ENCODE results near the gene TMEM25. TPM values are rescaled to one million over a fixed set of nuclear protein-coding genes. Genes with fewer than 3 reads are reported as not detected.

Gene TMEM25
- polyA plus RNA-seq, 5 donors, result 19.2 to 26.2 (median 25.4) TPM

DNA sequence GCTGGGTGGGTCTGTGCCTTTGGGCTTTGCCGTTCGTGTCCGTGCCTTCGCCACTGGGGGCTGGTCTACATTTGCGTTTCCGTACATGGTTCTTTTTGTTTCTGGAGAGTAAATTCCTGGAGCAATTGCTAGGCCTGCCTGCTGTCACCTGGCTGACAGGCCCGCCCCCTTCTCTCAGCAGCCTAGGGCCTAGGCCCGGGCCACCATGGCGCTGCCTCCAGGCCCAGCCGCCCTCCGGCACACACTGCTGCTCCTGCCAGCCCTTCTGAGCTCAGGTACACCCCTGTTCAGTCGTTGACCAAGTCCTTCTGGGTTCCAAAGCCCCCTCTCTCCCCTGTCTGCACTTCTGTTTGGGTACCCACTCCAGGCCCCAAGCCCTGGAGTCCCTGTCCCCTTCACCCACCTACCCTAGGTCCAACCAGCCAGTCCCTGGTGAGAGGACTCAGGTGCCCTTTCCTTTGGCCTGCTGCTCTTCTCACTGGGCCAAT lies 649 bp downstream of the TMEM25 start:
- no peak for DNase-seq

GRCh38 chr11:118532091-118532490 lies 1.1 kb downstream of the TMEM25 start:
- DNase-seq, result no peak

DNA sequence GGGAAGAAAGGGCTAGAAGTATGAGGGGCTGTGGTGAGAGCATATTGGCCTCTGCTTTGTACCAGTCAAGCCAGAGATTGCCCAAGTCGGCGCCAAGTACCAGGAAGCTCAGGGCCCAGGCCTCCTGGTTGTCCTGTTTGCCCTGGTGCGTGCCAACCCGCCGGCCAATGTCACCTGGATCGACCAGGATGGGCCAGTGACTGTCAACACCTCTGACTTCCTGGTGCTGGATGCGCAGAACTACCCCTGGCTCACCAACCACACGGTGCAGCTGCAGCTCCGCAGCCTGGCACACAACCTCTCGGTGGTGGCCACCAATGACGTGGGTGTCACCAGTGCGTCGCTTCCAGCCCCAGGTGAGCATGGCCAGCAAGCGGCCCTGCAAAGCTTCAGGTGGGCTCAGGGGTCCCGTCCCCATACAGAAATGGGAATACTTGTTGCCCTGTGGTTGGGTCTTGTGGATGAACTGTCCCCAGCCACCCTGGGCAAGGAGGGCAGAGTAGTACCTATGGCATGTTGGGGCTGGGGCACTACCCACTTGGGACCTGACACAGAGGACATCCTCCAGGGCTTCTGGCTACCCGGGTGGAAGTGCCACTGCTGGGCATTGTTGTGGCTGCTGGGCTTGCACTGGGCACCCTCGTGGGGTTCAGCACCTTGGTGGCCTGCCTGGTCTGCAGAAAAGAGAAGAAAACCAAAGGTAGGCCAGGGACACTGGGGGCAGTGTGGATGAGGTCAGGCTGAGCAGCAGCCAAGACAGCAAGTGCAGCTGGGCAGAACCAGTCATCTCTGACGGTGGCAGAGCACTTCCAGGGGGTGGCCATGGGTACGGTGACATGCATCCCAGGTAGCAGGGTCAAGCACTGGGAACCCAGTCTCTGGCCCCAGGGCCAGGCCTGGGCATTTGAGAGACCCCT lies 2.1 kb downstream of the TMEM25 start:
- no peak for DNase-seq

- no peak for DNase-seq
Observed at GRCh38 chr11:118533769-118534729, 3.1 kb downstream of the TMEM25 start.

- DNase-seq, result no peak
Observed at GRCh38 chr11:118535261-118535660, 4.3 kb downstream of the TMEM25 start.

DNA sequence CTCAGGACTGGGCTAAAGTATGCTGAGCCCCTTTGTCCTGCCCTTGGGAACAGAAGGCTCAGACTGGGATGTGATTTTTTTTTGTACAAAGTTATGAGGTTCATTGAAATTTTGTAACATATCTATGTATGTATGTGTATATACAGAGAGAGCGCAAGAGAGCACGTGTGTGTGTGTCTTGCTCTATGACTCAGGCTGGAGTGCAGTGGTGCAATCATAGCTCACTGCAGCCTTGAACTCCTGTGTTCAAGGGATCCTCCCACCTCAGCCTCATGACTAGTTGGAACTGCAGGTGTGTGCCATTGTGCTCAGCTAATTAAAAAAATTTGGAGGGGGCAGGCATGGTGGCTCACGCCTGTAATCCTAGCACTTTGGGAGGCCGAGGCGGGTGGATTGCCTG lies 5.7 kb downstream of the TMEM25 start:
- no peak for DNase-seq

- DNase-seq, result no peak
Observed at GRCh38 chr11:118537409-118537980, 6.5 kb downstream of the TMEM25 start.

DNA sequence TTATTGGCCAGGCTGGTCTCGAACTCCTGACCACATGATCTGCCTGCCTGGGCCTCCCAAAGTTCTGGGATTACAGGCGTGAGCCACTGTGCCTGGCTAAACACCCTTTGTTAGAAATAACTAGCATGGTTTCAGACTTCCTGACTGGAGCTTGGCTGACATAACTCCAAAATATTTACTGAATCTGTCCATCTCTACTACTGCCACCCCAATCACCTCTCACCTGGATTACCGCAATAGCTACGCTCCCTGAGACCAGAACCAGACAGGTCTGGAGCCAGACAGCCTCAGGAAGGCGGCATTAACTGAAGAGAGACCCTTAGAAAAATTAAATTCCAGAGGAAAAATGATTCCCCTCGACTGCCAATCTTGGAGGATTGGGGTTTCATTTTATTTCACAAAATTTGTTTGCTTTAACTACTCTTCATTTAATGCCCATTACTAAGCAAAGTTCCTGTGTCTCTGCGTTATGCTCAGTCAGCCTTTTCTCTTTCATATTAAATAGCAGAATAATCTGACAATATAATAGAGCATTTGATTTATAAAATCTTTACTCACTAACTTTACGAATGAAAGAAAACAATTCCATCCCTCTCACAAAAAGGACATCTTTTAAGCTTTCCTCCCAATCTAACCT lies 13.1 kb downstream of the TMEM25 start:
- no peak for DNase-seq

- no peak for DNase-seq
Observed at GRCh38 chr11:118544647-118545010, 13.6 kb downstream of the TMEM25 start.

DNA sequence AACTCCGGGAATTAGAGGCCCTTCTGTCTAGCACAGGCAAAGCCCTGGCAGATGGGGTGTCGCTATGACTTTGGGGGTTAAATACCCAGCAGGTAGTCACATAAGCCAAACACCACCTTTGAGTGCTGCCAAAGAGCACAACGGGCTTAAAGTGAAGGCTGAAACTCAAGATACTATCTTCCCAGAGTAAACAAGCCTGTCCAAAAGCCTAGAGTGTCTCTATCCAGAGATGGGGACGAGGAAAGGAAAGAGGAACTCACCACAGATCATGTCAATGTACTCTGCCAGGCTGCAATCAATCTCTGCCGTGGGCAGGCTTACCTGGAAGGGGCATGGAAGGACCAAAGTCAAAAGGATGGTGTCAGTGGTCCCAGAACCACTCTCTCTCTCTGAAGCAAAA lies 14.5 kb downstream of the TMEM25 start:
- DNase-seq, result no peak

DNA sequence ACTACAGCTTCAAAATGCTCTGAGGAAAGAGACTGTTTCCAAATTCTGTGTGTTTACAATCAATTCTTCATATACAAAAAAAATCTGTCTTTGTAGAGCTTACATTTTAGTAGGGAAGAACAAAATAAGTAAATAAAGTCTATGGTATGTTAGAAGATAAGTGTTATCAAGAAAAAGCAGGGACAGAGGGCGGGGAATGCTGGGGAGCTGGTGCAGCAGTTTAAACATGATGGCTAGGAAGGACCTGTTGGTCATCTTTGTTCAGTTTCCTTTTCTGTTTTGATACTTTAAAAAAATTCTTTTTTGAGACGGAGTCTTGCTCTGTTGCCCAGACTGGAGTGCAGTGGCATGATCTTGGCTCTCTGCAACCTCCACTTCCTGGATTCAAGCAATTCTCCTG lies 16.1 kb downstream of the TMEM25 start:
- DNase-seq, result no peak

DNA sequence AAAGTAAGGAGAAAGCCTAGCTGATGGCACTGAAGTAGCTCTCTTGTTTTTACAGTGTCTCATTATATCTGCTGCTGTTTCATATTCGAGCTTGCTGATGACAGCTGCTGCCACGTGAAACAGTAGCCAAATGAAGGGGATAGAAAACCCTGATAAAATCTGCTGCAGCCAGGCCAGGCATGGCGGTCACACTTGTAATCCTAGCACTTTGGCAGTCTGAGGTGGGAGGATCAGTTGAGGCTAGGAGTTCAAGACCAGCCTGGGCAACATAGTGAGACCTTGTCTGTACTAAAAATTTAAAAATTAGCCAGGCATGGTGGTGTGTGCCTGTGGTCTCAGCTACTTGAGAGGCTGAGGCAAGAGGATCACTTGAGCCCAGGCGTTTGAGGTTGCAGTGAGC lies 21.3 kb downstream of the TMEM25 start:
- no peak for DNase-seq

GRCh38 chr11:118560806-118561205 lies 29.8 kb downstream of the TMEM25 start:
- DNase-seq, result no peak

DNA sequence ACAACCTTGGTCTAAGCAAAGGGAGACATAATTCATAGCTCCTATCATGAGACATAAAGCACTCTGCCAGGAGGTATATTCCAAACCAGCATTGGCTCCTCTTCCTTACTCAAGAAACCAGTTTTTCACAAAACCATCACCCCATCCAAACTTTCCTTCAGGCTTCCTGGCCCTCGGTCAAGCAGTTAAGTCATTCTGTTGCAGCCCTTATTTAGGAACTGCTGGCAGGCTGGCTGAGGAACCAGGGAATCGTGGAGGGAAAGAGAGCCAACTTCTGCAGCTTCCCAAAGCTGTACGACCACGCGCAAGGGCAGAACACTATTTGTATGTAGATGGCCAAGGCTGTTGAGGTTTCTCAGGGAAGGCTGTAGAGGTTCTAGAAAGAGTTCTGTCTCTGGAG lies 34.1 kb downstream of the TMEM25 start:
- DNase-seq, result peak; percentile 14 to 30

DNA sequence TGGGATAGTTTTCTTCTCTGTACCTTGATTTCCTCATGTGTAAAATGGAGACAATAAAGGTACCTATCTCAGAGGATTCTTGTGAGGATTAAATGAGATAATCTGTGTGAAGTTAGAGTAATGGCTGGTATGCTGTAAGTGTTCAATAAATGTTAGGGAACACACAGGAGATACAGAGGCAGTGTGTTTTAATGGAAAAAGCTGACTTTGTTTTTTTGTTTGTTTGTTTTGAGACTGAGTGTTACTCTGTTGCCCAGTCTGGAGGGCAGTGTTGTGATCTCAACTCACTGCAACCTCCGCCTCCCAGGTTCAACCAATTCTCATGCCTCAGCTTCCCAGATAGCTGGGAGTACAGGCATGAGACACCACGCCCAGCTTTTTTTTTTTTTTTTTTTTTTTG lies 38.7 kb downstream of the TMEM25 start:
- DNase-seq, result no peak

DNA sequence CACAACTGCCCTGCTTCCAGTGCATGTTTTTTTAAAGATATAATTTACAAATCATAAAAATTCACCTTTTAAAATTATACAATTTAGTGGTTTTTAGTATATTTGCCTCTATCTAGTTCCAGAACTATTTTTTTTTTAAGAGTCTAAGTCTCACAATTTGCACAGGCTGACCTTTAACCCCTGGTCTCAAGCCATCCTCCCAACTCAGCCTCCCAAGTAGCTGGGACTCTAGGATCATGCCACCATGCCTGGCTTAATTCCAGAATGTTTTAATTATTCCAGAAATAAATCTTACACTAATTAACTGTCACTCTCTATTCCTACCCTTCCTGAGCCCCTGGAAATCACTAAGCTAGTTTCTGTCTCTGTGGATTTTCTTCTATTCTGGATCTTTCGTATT lies 39.8 kb downstream of the TMEM25 start:
- no peak for DNase-seq

DNA sequence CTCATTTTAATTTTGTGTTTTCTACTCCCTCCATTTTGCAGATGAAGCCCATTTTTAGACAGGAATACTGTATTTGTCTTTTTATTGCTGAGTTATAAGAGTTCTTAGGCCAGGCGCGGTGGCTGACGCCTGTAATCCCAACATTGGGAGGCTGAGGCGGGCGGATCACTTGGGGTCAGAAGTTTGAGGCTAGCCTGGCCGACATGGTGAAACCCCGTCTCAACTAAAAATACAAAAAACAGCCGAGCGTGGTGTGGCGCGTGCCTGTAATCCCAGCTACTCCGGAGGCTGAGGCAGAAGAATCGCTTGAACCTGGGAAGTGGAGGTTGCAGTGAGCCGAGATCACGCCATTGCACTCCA lies 40.7 kb downstream of the TMEM25 start:
- peak in 1 of 2 donors; percentile 8 for DNase-seq

DNA sequence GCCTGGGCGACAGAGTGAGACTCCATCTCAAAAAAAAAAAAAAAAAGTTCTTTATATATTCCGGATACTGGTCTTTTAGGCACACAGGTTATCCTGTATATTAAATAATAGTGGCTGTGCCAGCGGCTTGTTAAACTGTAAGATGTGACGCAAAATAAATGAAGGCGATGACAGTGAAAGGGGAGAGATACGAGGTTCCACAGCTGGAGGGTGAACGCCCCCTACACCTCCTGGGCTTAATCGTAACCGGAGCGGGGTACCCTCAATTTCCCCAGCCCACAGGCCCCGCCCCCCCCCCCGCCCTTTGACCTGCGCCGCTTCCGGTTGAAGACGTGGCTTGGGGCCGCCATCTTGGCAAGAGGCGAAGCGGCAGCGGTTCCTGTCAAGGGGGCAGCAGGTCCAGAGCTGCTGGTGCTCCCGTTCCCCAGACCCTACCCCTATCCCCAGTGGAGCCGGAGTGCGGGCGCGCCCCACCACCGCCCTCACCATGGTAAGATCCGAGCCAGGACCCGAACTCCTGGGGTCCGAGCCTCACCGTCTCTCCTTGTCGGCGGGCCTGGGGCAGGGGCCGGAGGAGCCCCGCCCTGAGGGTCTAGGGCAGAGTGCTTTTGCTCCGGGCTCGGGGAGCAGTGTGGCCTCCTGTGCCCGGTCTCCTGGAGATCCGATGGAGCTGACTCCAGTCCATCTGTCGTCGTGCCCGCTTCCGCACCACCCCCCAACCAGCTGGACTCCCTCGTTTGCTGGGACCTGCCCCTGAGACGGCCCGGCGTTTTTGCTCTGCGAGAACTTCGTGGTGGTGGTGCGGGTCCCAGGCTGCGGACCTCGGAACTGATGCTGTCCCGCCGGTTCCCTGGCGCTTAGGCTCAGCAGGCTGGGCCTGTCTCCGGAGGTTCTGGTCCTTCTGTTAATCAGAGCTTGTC lies 41.3 kb downstream of the TMEM25 start, which contains the start of gene ARCN1:
Gene ARCN1 (plus strand): TSS at position 349 of the 920 bp plus-strand sequence. CDS start 139 bp downstream, at position 488.
- peak; percentile 84 to 89 for DNase-seq

GRCh38 chr11:118572981-118573550 lies 42.1 kb downstream of the TMEM25 start:
- peak in 1 of 2 donors; percentile 13 for DNase-seq

- DNase-seq, result no peak
Observed at GRCh38 chr11:118574636-118575035, 43.6 kb downstream of the TMEM25 start.

Data from right lung (tissue), 5 donors.